Stimulated activated CD8-positive, alpha-beta memory T cell treated with anti-CD3 and anti-CD28 coated beads, Interleukin-15, amount 100 ng/mL, for 4 hours (primary cell): ENCODE data around the gene LEMD2.

ENCODE experiments used
- DNase-seq, 2 donors: peaks; one replicate each; pipeline ENCODE4 v3.0.0-alpha.2; 2020; ENCODE audit warnings: low read depth in 2 of 2

The LEMD2 gene

GRCh38 chr6:33819021-33819420, 30.1 kb upstream of the LEMD2 start:
- DNase-seq = no peak

GRCh38 chr6:33818293-33818692, 29.4 kb upstream of the LEMD2 start:
- DNase-seq = no peak

- no peak for DNase-seq
Measured at GRCh38 chr6:33817489-33817888, 28.6 kb upstream of the LEMD2 start.

GRCh38 chr6:33816911-33817310, 28.0 kb upstream of the LEMD2 start:
- DNase-seq = no peak

GRCh38 chr6:33815854-33816253, 26.9 kb upstream of the LEMD2 start:
- no peak for DNase-seq

GRCh38 chr6:33813990-33814985, 25.4 kb upstream of the LEMD2 start:
- no peak for DNase-seq

- DNase-seq = no peak
Measured at GRCh38 chr6:33813246-33813904, 24.4 kb upstream of the LEMD2 start.

- no peak for DNase-seq
Measured at GRCh38 chr6:33812669-33813068, 23.7 kb upstream of the LEMD2 start.

- DNase-seq = no peak
Measured at GRCh38 chr6:33809594-33809993, 20.7 kb upstream of the LEMD2 start.

GRCh38 chr6:33808641-33809180, 19.8 kb upstream of the LEMD2 start:
- DNase-seq = no peak

- no peak for DNase-seq
Measured at GRCh38 chr6:33807606-33808005, 18.7 kb upstream of the LEMD2 start.

GRCh38 chr6:33806841-33807240, 17.9 kb upstream of the LEMD2 start:
- no peak for DNase-seq

- DNase-seq = no peak
Measured at GRCh38 chr6:33803571-33804053, 14.7 kb upstream of the LEMD2 start, which contains the start of gene MLN. TSS of gene MLN (minus strand) at chr6:33804003. CDS start at chr6:33801163, 2,840 bp downstream.

- no peak for DNase-seq
Measured at GRCh38 chr6:33802186-33802958, 13.4 kb upstream of the LEMD2 start.

GRCh38 chr6:33801611-33802010, 12.7 kb upstream of the LEMD2 start:
- DNase-seq = no peak

GRCh38 chr6:33800248-33800969, 11.5 kb upstream of the LEMD2 start:
- no peak for DNase-seq

GRCh38 chr6:33799454-33800113, 10.7 kb upstream of the LEMD2 start:
- DNase-seq = no peak

GRCh38 chr6:33798343-33798848, 9.5 kb upstream of the LEMD2 start:
- no peak for DNase-seq

GRCh38 chr6:33797626-33798342, 8.9 kb upstream of the LEMD2 start:
- no peak for DNase-seq
